Nephron progenitor cell (in vitro differentiated cells): Measurements from ENCODE around the gene POLR3B.
"Not testable (repeated sequence)": the region's sequence is repeated elsewhere in the genome, so short reads cannot be mapped to it uniquely, and the experiment has no call there.

Source experiments
- DNase-seq: peaks from one replicate; pipeline ENCODE4 v3.0.0; 2021
- H3K27ac Mint-ChIP-seq: 2 replicates; pipeline ENCODE4 v1.8.0; 2021; ENCODE audit warnings: mild to moderate bottlenecking, moderate library complexity, mixed read lengths
- H3K27me3 Mint-ChIP-seq: 2 replicates; pipeline ENCODE4 v1.8.0; 2021; ENCODE audit warnings: mild to moderate bottlenecking, low read depth, mixed read lengths; ENCODE audit not compliant: poor library complexity
- H3K36me3 Mint-ChIP-seq: 2 replicates; pipeline ENCODE4 v1.8.0; 2021; ENCODE audit warnings: low read depth, mixed read lengths
- H3K4me1 Mint-ChIP-seq: 2 replicates; pipeline ENCODE4 v1.8.0; 2021; ENCODE audit warnings: mixed read lengths
- H3K4me3 Mint-ChIP-seq: 2 replicates; pipeline ENCODE4 v1.8.0; 2021; ENCODE audit warnings: mild to moderate bottlenecking, moderate library complexity, mixed read lengths
- H3K9me3 Mint-ChIP-seq: 2 replicates; pipeline ENCODE4 v1.8.0; 2021; ENCODE audit warnings: mild to moderate bottlenecking, moderate library complexity, mixed read lengths
- CTCF ChIP-seq: fragments of 200-600 bp; sonication (generic); IDR thresholded peaks from 2 replicates; pipeline ENCODE4 v1.5.0; 2021; ENCODE audit warnings: antibody characterized with exemption

POLR3B gene

GRCh38 chr12:106311139-106311538 is 46.4 kb upstream of the POLR3B start:
- no peaks in the 10 kb centered on the region for H3K9me3 Mint-ChIP-seq
- H3K4me3 Mint-ChIP-seq = no peak overlapping the region
- no peak for TF ChIP-seq CTCF
- peaks cover 17% of the 10 kb centered on the region for H3K36me3 Mint-ChIP-seq
- no peak for DNase-seq
- peaks cover 37% of the 10 kb centered on the region for H3K4me1 Mint-ChIP-seq
- H3K27me3 Mint-ChIP-seq = peaks cover 3% of the 10 kb centered on the region
- H3K27ac Mint-ChIP-seq = peak overlapping the region; percentile 2

- DNase-seq, H3K27ac Mint-ChIP-seq, H3K9me3 Mint-ChIP-seq, H3K27me3 Mint-ChIP-seq, H3K4me3 Mint-ChIP-seq: not testable (repeated sequence)
- H3K36me3 Mint-ChIP-seq = peaks cover 32% of the 10 kb centered on the region
- H3K4me1 Mint-ChIP-seq = peaks cover 34% of the 10 kb centered on the region
Observed at GRCh38 chr12:106313413-106313812, 44.1 kb upstream of the POLR3B start.

- Mint-ChIP-seq H3K9me3 (no peaks in the 10 kb centered on the region), H3K36me3 (peaks cover 50% of the 10 kb centered on the region), H3K27me3 (no peaks in the 10 kb centered on the region)
Observed at GRCh38 chr12:106315523-106315922, 42.0 kb upstream of the POLR3B start.

GRCh38 chr12:106317406-106318082 is 40.0 kb upstream of the POLR3B start:
- H3K4me1 Mint-ChIP-seq = peaks cover 4% of the 10 kb centered on the region
- TF ChIP-seq CTCF = no peak
- H3K9me3 Mint-ChIP-seq = no peaks in the 10 kb centered on the region
- no peak overlapping the region for H3K4me3 Mint-ChIP-seq
- no peaks in the 10 kb centered on the region for H3K27me3 Mint-ChIP-seq
- no peak for DNase-seq
- peaks cover 65% of the 10 kb centered on the region for H3K36me3 Mint-ChIP-seq
- H3K27ac Mint-ChIP-seq = no peak overlapping the region

More at GRCh38 chr12:106315523-106315922, 42.0 kb upstream of the POLR3B start:
- Mint-ChIP-seq H3K4me1 (peaks cover 16% of the 10 kb centered on the region), H3K27ac (no peak overlapping the region), H3K4me3 (no peak overlapping the region)
- DNase-seq = no peak
- TF ChIP-seq CTCF = no peak

GRCh38 chr12:106321139-106321850 is 36.3 kb upstream of the POLR3B start:
- H3K4me3 Mint-ChIP-seq = no peak overlapping the region
- H3K9me3 Mint-ChIP-seq = no peaks in the 10 kb centered on the region
- no peak for DNase-seq
- H3K4me1 Mint-ChIP-seq = no peaks in the 10 kb centered on the region
- no peak overlapping the region for H3K27ac Mint-ChIP-seq
- no peak for TF ChIP-seq CTCF
- no peaks in the 10 kb centered on the region for H3K27me3 Mint-ChIP-seq
- H3K36me3 Mint-ChIP-seq = peaks cover 66% of the 10 kb centered on the region

GRCh38 chr12:106323537-106323936 is 34.0 kb upstream of the POLR3B start:
- Mint-ChIP-seq H3K36me3 (peaks cover 51% of the 10 kb centered on the region), H3K4me1 (peaks cover 3% of the 10 kb centered on the region), H3K27ac (no peak overlapping the region), H3K4me3 (no peak overlapping the region), H3K9me3 (no peaks in the 10 kb centered on the region), H3K27me3 (no peaks in the 10 kb centered on the region)
- TF ChIP-seq CTCF = no peak
- no peak for DNase-seq
